B cell (primary cell): ENCODE results near the gene PRKCB. TPM values are rescaled to one million over a fixed set of nuclear protein-coding genes. Genes with fewer than 3 reads are reported as not detected.

Source experiments
- ATAC-seq: fragments of 200-7000 bp; cut with Tn5 transposase; one replicate; pipeline ENCODE4 v1.10.0; 2021; ENCODE audit warnings: low read depth, mild to moderate bottlenecking, moderate number of reproducible peaks, moderate library complexity
- CTCF ChIA-PET: fragments of 350-600 bp; sonication (Branson Sonifier 250); formaldehyde crosslinking; loops from one replicate; lab custom pipeline; 2021; ENCODE audit warnings: antibody characterized with exemption, inconsistent platforms; lab: Charles Lee
- POLR2A ChIA-PET: fragments of 350-600 bp; sonication (Branson Sonifier 250); formaldehyde crosslinking; loops from one replicate; lab custom pipeline; 2021; ENCODE audit warnings: antibody characterized with exemption; lab: Charles Lee
- DNase-seq: peaks from one replicate; pipeline ENCODE4 v3.0.0; 2013
- H2AFZ ChIP-seq: 2 replicates; pipeline ENCODE4 v1.6.1; 2012; ENCODE audit warnings: mild to moderate bottlenecking, low read depth, low read length; ENCODE audit not compliant: insufficient read depth, poor library complexity, severe bottlenecking
- H3K27ac ChIP-seq, 2 donors: 1 replicate in 1 of 2; 2 replicates in 1 of 2; pipeline ENCODE4 v1.5.1; 2012 to 2013; ENCODE audit warnings: low read length in 2 of 2, mild to moderate bottlenecking in 2 of 2, moderate library complexity in 1 of 2
- H3K27me3 ChIP-seq, 4 experiments: fragments of 200-600 bp in 1 of 4; sonication (generic) in 1 of 4; replicated peaks in 1 of 4; 1 replicate in 2 of 4; 2 replicates in 2 of 4; pipeline versions ENCODE4 v1.6.1 to v1.7.0; 2013 to 2016; ENCODE audit warnings: low read length in 3 of 4, mild to moderate bottlenecking in 2 of 4, mixed read lengths in 1 of 4, moderate library complexity in 1 of 4; ENCODE audit not compliant: insufficient read depth in 4 of 4, control insufficient read depth in 3 of 4; ENCODE audit errors: control extremely low read depth in 1 of 4
- H3K36me3 ChIP-seq, 2 experiments: replicated peaks in 1 of 2; 1 replicate in 1 of 2; 2 replicates in 1 of 2; pipeline versions ENCODE4 v1.6.1 to v1.7.1; 2013; ENCODE audit warnings: low read length in 1 of 2; ENCODE audit not compliant: insufficient read depth in 2 of 2, control insufficient read depth in 1 of 2; ENCODE audit errors: control extremely low read depth in 1 of 2, extremely low read depth in 1 of 2
- H3K4me1 ChIP-seq, 2 donors: fragments of 200-600 bp in 1 of 2; sonication (generic) in 1 of 2; 1 replicate in 1 of 2; 2 replicates in 1 of 2; pipeline versions ENCODE4 v1.5.1 to v1.6.1; 2013 to 2017; ENCODE audit warnings: low read length in 2 of 2; ENCODE audit not compliant: control insufficient read depth in 2 of 2, insufficient read depth in 2 of 2
- H3K4me2 ChIP-seq: replicated peaks from 2 replicates; pipeline ENCODE3; 2012; ENCODE audit warnings: mild to moderate bottlenecking, low read depth, low read length; ENCODE audit not compliant: poor library complexity, severe bottlenecking
- H3K4me3 ChIP-seq, 5 experiments: fragments of 200-600 bp in 1 of 5; sonication (generic) in 1 of 5; 1 replicate in 3 of 5; 2 replicates in 2 of 5; pipeline versions ENCODE4 v1.5.1 to v1.7.0; 2011 to 2016; ENCODE audit warnings: low read length in 4 of 5, mild to moderate bottlenecking in 4 of 5, low read depth in 2 of 5, control low read depth in 1 of 5, moderate library complexity in 1 of 5; ENCODE audit not compliant: insufficient read depth in 1 of 5; ENCODE audit errors: control extremely low read depth in 1 of 5, extremely low read depth in 1 of 5
- H3K79me2 ChIP-seq: fragments of 200-600 bp; sonication (generic); one replicate; pipeline ENCODE4 v1.6.0; 2016; ENCODE audit warnings: low read length; ENCODE audit not compliant: control insufficient read depth, insufficient read depth
- H3K9ac ChIP-seq: fragments of 200-600 bp; sonication (generic); 2 replicates; pipeline ENCODE4 v1.6.1; 2017; ENCODE audit warnings: mild to moderate bottlenecking, low read length, moderate library complexity
- H3K9me3 ChIP-seq, 3 donors: one replicate each; pipeline versions ENCODE4 v1.6.1 to v1.7.1; 2013; ENCODE audit warnings: low read length in 2 of 3; ENCODE audit not compliant: control insufficient read depth in 2 of 3, insufficient read depth in 1 of 3; ENCODE audit errors: control extremely low read depth in 1 of 3
- H4K20me1 ChIP-seq: 2 replicates; pipeline ENCODE4 v1.6.0; 2012; ENCODE audit warnings: mild to moderate bottlenecking, low read length; ENCODE audit not compliant: insufficient read depth, control insufficient read depth, poor library complexity, severe bottlenecking
- H3K27ac Mint-ChIP-seq: one replicate; pipeline ENCODE4 v1.8.0; 2021; ENCODE audit warnings: mixed read lengths
- H3K27me3 Mint-ChIP-seq: one replicate; pipeline ENCODE4 v1.8.0; 2021; ENCODE audit warnings: mixed read lengths
- H3K4me1 Mint-ChIP-seq: one replicate; pipeline ENCODE4 v1.8.0; 2021; ENCODE audit warnings: mixed read lengths
- H3K4me3 Mint-ChIP-seq: one replicate; pipeline ENCODE4 v1.8.0; 2021; ENCODE audit warnings: mixed read lengths
- H3K9me3 Mint-ChIP-seq: one replicate; pipeline ENCODE4 v1.8.0; 2022; ENCODE audit warnings: mixed read lengths; ENCODE audit not compliant: insufficient read depth
- CTCF ChIP-seq: fragments of 200-600 bp; IDR thresholded peaks from one replicate; pipeline ENCODE4 v1.8.0; 2022; ENCODE audit warnings: antibody characterized with exemption, mild to moderate bottlenecking
- EZH2 ChIP-seq: IDR thresholded peaks from 2 replicates; pipeline ENCODE4 v1.6.1; 2012; ENCODE audit warnings: borderline replicate concordance, low read depth, mild to moderate bottlenecking, moderate library complexity, low read length; ENCODE audit not compliant: insufficient read depth, poor library complexity, severe bottlenecking
- WGBS: methylation state at CpG from one replicate; pipeline ENCODE4 v1.1.5; 2013; ENCODE audit warnings: missing lambda C conversion rate; ENCODE audit not compliant: insufficient coverage; 5-methylcytosine and 5-hydroxymethylcytosine counted together
- intact Hi-C: fragments of 100-400 bp; cut with micrococcal nuclease; formaldehyde crosslinking; loops from one replicate; pipeline ENCODE4 v1.10.0; 2022
- polyA plus RNA-seq: library from polyadenylated mRNA; depleted of rRNA; stranded (reverse); fragments of >200 nt; gene quantifications from 2 replicates; pipeline ENCODE4 v1.2.3, GENCODE V29; 2012
- total RNA-seq, 2 donors: library from RNA; stranded (reverse); fragments of 120-200 nt in 1 of 2; gene quantifications; 1 replicate in 1 of 2; 2 replicates in 1 of 2; pipeline versions ENCODE4 v1.2.3 to v1.2.4, GENCODE V29; 2013 to 2022

The PRKCB gene
- total and polyA plus RNA-seq, 2 donors (not counting 1 experiment from before 2014, with no cell fraction given): 106 to 373 TPM

DNA sequence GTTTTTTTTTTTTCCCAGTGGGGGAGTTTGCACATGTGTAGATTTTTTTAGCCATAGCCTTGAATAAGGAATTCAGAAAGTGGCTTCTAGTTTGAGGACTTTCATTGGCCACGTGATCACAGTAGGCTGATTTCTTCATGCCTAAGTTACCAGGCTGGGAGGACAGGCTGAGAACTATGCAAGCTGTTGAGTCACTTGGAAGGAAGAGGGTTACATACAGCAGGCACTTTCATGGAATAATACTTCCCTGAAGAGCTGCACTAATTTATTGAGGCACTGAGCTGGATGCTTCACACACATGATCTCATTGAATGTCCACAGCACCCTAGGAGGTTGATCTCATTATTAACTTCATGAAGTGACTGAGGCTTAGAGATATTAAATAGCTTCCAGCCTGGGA is 22.8 kb downstream of the PRKCB start:
- Mint-ChIP-seq H3K4me3 (peak overlapping the region; percentile 54), H3K27me3 (no peaks in the 10 kb centered on the region), H3K27ac (peak overlapping the region; percentile 80), H3K4me1 (peaks cover 94% of the 10 kb centered on the region), H3K9me3 (no peaks in the 10 kb centered on the region)
- Histone ChIP-seq H3K4me3 (no peak overlapping the region), H3K79me2 (peaks cover 93% of the 10 kb centered on the region), H3K9ac (no peak overlapping the region), H3K4me1 (peaks cover 96 to 97% of the 10 kb centered on the region in 2 donors), H2AFZ (no peak overlapping the region), H3K36me3 (peaks cover 0 to 10% of the 10 kb centered on the region in 2 experiments), H3K9me3 (no peaks in the 10 kb centered on the region), H3K4me2 (peak overlapping the region; percentile 77), H3K27ac (peak overlapping the region; percentile 26 to 86), H4K20me1 (peaks cover 76% of the 10 kb centered on the region), H3K27me3 (no peaks in the 10 kb centered on the region)
- ChIA-PET POLR2A (interaction anchor here (0.9 kb wide), 1 partner anchor 21 kb away, joined by 3 read pairs; no protein-coding TSS in a partner anchor), CTCF (interaction anchor here (1.0 to 4.3 kb wide), 7 partner anchors 9 to 152 kb away, joined by 3 to 39 read pairs (median 5); no protein-coding TSS in a partner anchor)
- intact Hi-C loops: loop anchor here (10.0 kb wide), 1 partner anchor 46 kb away; no protein-coding TSS in a partner anchor
- TF ChIP-seq CTCF (no peak), EZH2 (no peak)
- DNase-seq (no peak), ATAC-seq (no peak)
- WGBS: 20% methylated on average over 1 of the region's 1 CpG

- H3K4me1 Mint-ChIP-seq: peaks cover 94% of the 10 kb centered on the region
Measured at GRCh38 chr16:23859713-23860269, 24.0 kb downstream of the PRKCB start.

More at GRCh38 chr16:23859713-23860269, 24.0 kb downstream of the PRKCB start:
- Mint-ChIP-seq H3K4me3 (peak overlapping the region; percentile 62), H3K27ac (peak overlapping the region; percentile 79), H3K9me3 (no peaks in the 10 kb centered on the region), H3K27me3 (no peaks in the 10 kb centered on the region)
- peaks cover 94 to 95% of the 10 kb centered on the region in 2 donors for H3K4me1 ChIP-seq
- H3K27me3 ChIP-seq: no peaks in the 10 kb centered on the region
- DNase-seq (peak; percentile 57), ATAC-seq (no peak)
- no peak for TF ChIP-seq EZH2
- TF ChIP-seq CTCF: no peak
- H3K9me3 ChIP-seq: no peaks in the 10 kb centered on the region
- H3K9ac ChIP-seq: peak overlapping the region; percentile 52
- peak overlapping the region; percentile 55 to 86 for H3K27ac ChIP-seq
- intact Hi-C loops: loop anchor here (10.0 kb wide), 1 partner anchor 45 kb away; no protein-coding TSS in a partner anchor
- WGBS: 22% methylated on average over 2 of the region's 2 CpGs
- H3K4me2 ChIP-seq: peak overlapping the region; percentile 77
- ChIA-PET POLR2A (interaction anchor here (0.5 to 1.0 kb wide), 5 partner anchors 13 to 40 kb away, joined by 3 to 7 read pairs (median 3); no protein-coding TSS in a partner anchor), CTCF (interaction anchor here (0.8 to 4.3 kb wide), 8 partner anchors 9 to 151 kb away, joined by 3 to 39 read pairs (median 4); partner anchors contain the start of gene PRKCB)
- no peak overlapping the region for H2AFZ ChIP-seq
- H3K79me2 ChIP-seq: peaks cover 84% of the 10 kb centered on the region
- peak overlapping the region in 3 of 5 experiments; percentile 34 to 41 (median 38) for H3K4me3 ChIP-seq
- peaks cover 65% of the 10 kb centered on the region for H4K20me1 ChIP-seq
- H3K36me3 ChIP-seq: peaks cover 0 to 3% of the 10 kb centered on the region in 2 experiments
